CD14-positive monocyte (primary cell): Measurements from ENCODE around the gene SHANK3. TPM values are rescaled to one million over a fixed set of nuclear protein-coding genes. Genes with fewer than 3 reads are reported as not detected.

ENCODE experiments used
- DNase-seq, 3 donors: peaks; one replicate each; pipeline ENCODE4 v3.0.0-alpha.2; 2011 to 2022
- H2AFZ ChIP-seq: 2 replicates; pipeline ENCODE4 v1.6.0; 2012; ENCODE audit warnings: mild to moderate bottlenecking, low read depth, low read length, inconsistent platforms; ENCODE audit not compliant: insufficient read depth, poor library complexity, severe bottlenecking
- H3K27ac ChIP-seq, 2 donors: 1 replicate in 1 of 2; 2 replicates in 1 of 2; pipeline ENCODE4 v1.5.1; 2012 to 2013; ENCODE audit warnings: low read length in 2 of 2, control low read depth in 1 of 2, inconsistent platforms in 1 of 2, low read depth in 1 of 2, mild to moderate bottlenecking in 1 of 2
- H3K27me3 ChIP-seq, 2 donors: one replicate each; pipeline versions ENCODE4 v1.6.0 to v1.6.1; 2011 to 2013; ENCODE audit warnings: low read length in 2 of 2; ENCODE audit not compliant: control insufficient read depth in 2 of 2, insufficient read depth in 2 of 2
- H3K36me3 ChIP-seq, 2 donors: replicated peaks in 1 of 2; 1 replicate in 1 of 2; 2 replicates in 1 of 2; pipeline versions ENCODE4 v1.5.1 to v1.6.1; 2012 to 2013; ENCODE audit warnings: low read length in 2 of 2, control low read depth in 1 of 2, inconsistent platforms in 1 of 2, mild to moderate bottlenecking in 1 of 2; ENCODE audit not compliant: insufficient read depth in 2 of 2, control insufficient read depth in 1 of 2
- H3K4me1 ChIP-seq, 2 donors: 1 replicate in 1 of 2; 2 replicates in 1 of 2; pipeline versions ENCODE4 v1.5.1 to v1.6.1; 2012 to 2013; ENCODE audit warnings: low read length in 2 of 2, control low read depth in 1 of 2, inconsistent platforms in 1 of 2, mild to moderate bottlenecking in 1 of 2, moderate library complexity in 1 of 2; ENCODE audit not compliant: insufficient read depth in 2 of 2, control insufficient read depth in 1 of 2
- H3K4me2 ChIP-seq: replicated peaks from 2 replicates; pipeline ENCODE3; 2012; ENCODE audit warnings: low read length, moderate library complexity, mild to moderate bottlenecking; ENCODE audit not compliant: poor library complexity, severe bottlenecking; ENCODE audit errors: extremely low read depth
- H3K4me3 ChIP-seq, 3 experiments: fragments of 200-600 bp in 1 of 3; sonication (generic) in 1 of 3; replicated peaks in 1 of 3; 1 replicate in 2 of 3; 2 replicates in 1 of 3; pipeline ENCODE4 v1.5.1; 2011 to 2013; ENCODE audit warnings: low read length in 3 of 3, mild to moderate bottlenecking in 3 of 3, control low read depth in 2 of 3, low read depth in 2 of 3, inconsistent platforms in 1 of 3, moderate library complexity in 1 of 3
- H3K79me2 ChIP-seq: 2 replicates; pipeline ENCODE4 v1.6.0; 2012; ENCODE audit warnings: mild to moderate bottlenecking, control low read depth, inconsistent platforms, low read length, moderate library complexity; ENCODE audit not compliant: insufficient read depth
- H3K9ac ChIP-seq: 2 replicates; pipeline ENCODE4 v1.6.0; 2017; ENCODE audit warnings: low read length, mild to moderate bottlenecking; ENCODE audit not compliant: insufficient read depth, poor library complexity, severe bottlenecking
- H3K9me3 ChIP-seq, 2 donors: replicated peaks in 1 of 2; 1 replicate in 1 of 2; 2 replicates in 1 of 2; pipeline versions ENCODE4 v1.5.1 to v1.6.1; 2012 to 2013; ENCODE audit warnings: low read length in 2 of 2, control low read depth in 1 of 2; ENCODE audit not compliant: control insufficient read depth in 1 of 2, insufficient read depth in 1 of 2
- H4K20me1 ChIP-seq: 2 replicates; pipeline ENCODE4 v1.6.0; 2012; ENCODE audit warnings: mild to moderate bottlenecking, low read length, control low read depth, moderate library complexity; ENCODE audit not compliant: insufficient read depth
- H3K27ac Mint-ChIP-seq, 7 donors: one replicate each; pipeline ENCODE4 v1.8.0; 2020; ENCODE audit warnings: mild to moderate bottlenecking in 7 of 7, mixed read lengths in 7 of 7, moderate library complexity in 6 of 7, inconsistent platforms in 2 of 7
- H3K27me3 Mint-ChIP-seq, 3 donors: one replicate each; pipeline ENCODE4 v1.8.0; 2021 to 2022; ENCODE audit warnings: low read depth in 3 of 3, mild to moderate bottlenecking in 3 of 3, mixed read lengths in 3 of 3, moderate library complexity in 3 of 3, inconsistent platforms in 1 of 3
- H3K36me3 Mint-ChIP-seq, 2 donors: one replicate each; pipeline ENCODE4 v1.8.0; 2020; ENCODE audit warnings: mixed read lengths in 2 of 2, inconsistent platforms in 1 of 2, mild to moderate bottlenecking in 1 of 2
- H3K4me1 Mint-ChIP-seq: one replicate; pipeline ENCODE4 v1.8.0; 2020; ENCODE audit warnings: mild to moderate bottlenecking, mixed read lengths
- H3K4me3 Mint-ChIP-seq, 2 donors: one replicate each; pipeline ENCODE4 v1.8.0; 2020; ENCODE audit warnings: mild to moderate bottlenecking in 2 of 2, mixed read lengths in 2 of 2, moderate library complexity in 1 of 2
- H3K9me3 Mint-ChIP-seq, 7 donors: one replicate each; pipeline ENCODE4 v1.8.0; 2020 to 2022; ENCODE audit warnings: mixed read lengths in 7 of 7, mild to moderate bottlenecking in 6 of 7, moderate library complexity in 6 of 7, inconsistent platforms in 2 of 7
- CTCF ChIP-seq: fragments of 200-600 bp; IDR thresholded peaks from one replicate; pipeline ENCODE4 v1.8.0; 2022; ENCODE audit warnings: antibody characterized with exemption, mild to moderate bottlenecking
- WGBS: methylation state at CpG from one replicate; pipeline ENCODE4 v1.1.5; 2013; ENCODE audit warnings: missing lambda C conversion rate; ENCODE audit not compliant: insufficient coverage; 5-methylcytosine and 5-hydroxymethylcytosine counted together
- intact Hi-C, 2 donors: fragments of 100-400 bp; cut with micrococcal nuclease; formaldehyde crosslinking; loops; one replicate each; pipeline versions ENCODE4 v1.15.0 to v1.15.1; 2023
- polyA plus RNA-seq, 3 donors: library from polyadenylated mRNA; depleted of rRNA in 1 of 3; unstranded in 2 of 3; stranded (reverse) in 1 of 3; fragments of 300-500 nt in 2 of 3; fragments of >200 nt in 1 of 3; fragmentation: Illumina TruSeq in 2 of 3; gene quantifications; 1 replicate in 2 of 3; 2 replicates in 1 of 3; pipeline ENCODE4 v1.2.3, GENCODE V29; 2012 to 2021

Gene SHANK3
- polyA plus RNA-seq, 3 donors: not detected

- H3K4me1 Mint-ChIP-seq: peaks cover 49% of the 10 kb centered on the region
- Histone ChIP-seq H3K4me2 (no peak overlapping the region), H2AFZ (no peak overlapping the region), H3K4me3 (no peak overlapping the region), H3K27ac (no peak overlapping the region), H3K36me3 (peaks cover 9 to 14% of the 10 kb centered on the region in 2 donors), H4K20me1 (peaks cover 14% of the 10 kb centered on the region), H3K4me1 (peaks cover 50 to 56% of the 10 kb centered on the region in 2 donors), H3K9me3 (no peaks in the 10 kb centered on the region), H3K79me2 (peaks cover 10% of the 10 kb centered on the region), H3K27me3 (no peaks in the 10 kb centered on the region), H3K9ac (no peak overlapping the region)
- intact Hi-C loops: loop anchor here (5.0 kb wide), 2 partner anchors 43 to 118 kb away; partner anchors contain the start of genes CHKB (in 1 of the 2), LMF2 (in 1 of the 2) and NCAPH2 (in 1 of the 2)
- H3K4me3 Mint-ChIP-seq: no peak overlapping the region
- H3K36me3 Mint-ChIP-seq: peaks cover 14 to 25% of the 10 kb centered on the region in 2 donors
- DNase-seq: no peak
- no peak for TF ChIP-seq CTCF
- H3K27me3 Mint-ChIP-seq: peaks cover 1 to 8% (median 2%) of the 10 kb centered on the region in 3 donors
- WGBS: 96% methylated on average over 14 of the region's 14 CpGs
- no peaks in the 10 kb centered on the region for H3K9me3 Mint-ChIP-seq
- H3K27ac Mint-ChIP-seq: peak overlapping the region in 1 of 7 donors; percentile 40
These were observed 47.5 kb upstream of the SHANK3 start for GRCh38 chr22:50625131-50625567.

GRCh38 chr22:50625568-50626313, 46.9 kb upstream of the SHANK3 start:
- Histone ChIP-seq H3K79me2 (peaks cover 10% of the 10 kb centered on the region), H3K4me1 (peaks cover 44 to 50% of the 10 kb centered on the region in 2 donors), H4K20me1 (peaks cover 14% of the 10 kb centered on the region), H3K4me3 (no peak overlapping the region), H3K9me3 (no peaks in the 10 kb centered on the region), H3K9ac (no peak overlapping the region), H2AFZ (no peak overlapping the region), H3K4me2 (no peak overlapping the region), H3K27ac (no peak overlapping the region), H3K27me3 (no peaks in the 10 kb centered on the region), H3K36me3 (peaks cover 9 to 14% of the 10 kb centered on the region in 2 donors)
- no peak for DNase-seq
- Mint-ChIP-seq H3K27ac (no peak overlapping the region), H3K4me3 (no peak overlapping the region), H3K9me3 (no peaks in the 10 kb centered on the region), H3K27me3 (peaks cover 1 to 8% (median 3%) of the 10 kb centered on the region in 3 donors), H3K36me3 (peaks cover 14 to 25% of the 10 kb centered on the region in 2 donors), H3K4me1 (peaks cover 44% of the 10 kb centered on the region)
- WGBS: 96% methylated on average over 27 of the region's 27 CpGs
- intact Hi-C loops: loop anchor here (5.0 kb wide), 2 partner anchors 43 to 118 kb away; partner anchors contain the start of genes CHKB (in 1 of the 2), LMF2 (in 1 of the 2) and NCAPH2 (in 1 of the 2)
- no peak for TF ChIP-seq CTCF
